Gastroesophageal sphincter (tissue), 3 donors: ENCODE data around the gene MAPK1IP1L.

Source experiments
- POLR2A ChIP-seq, 2 donors: fragments of 450-650 bp; IDR thresholded peaks; one replicate each; pipeline ENCODE4 v1.6.1; 2017; ENCODE audit warnings: antibody characterized with exemption in 2 of 2, mild to moderate bottlenecking in 2 of 2, moderate library complexity in 1 of 2
- TF ChIP-seq, protein P1 (sequence below), 4 experiments: fragments of 200-600 bp in 2 of 4; fragments of 450-650 bp in 2 of 4; sonication (generic) in 1 of 4; IDR thresholded peaks; one replicate each; pipeline ENCODE4 v1.5.1; 2017 to 2019; ENCODE audit warnings: antibody characterized with exemption in 4 of 4, mild to moderate bottlenecking in 2 of 4, moderate library complexity in 2 of 4

DNA sequence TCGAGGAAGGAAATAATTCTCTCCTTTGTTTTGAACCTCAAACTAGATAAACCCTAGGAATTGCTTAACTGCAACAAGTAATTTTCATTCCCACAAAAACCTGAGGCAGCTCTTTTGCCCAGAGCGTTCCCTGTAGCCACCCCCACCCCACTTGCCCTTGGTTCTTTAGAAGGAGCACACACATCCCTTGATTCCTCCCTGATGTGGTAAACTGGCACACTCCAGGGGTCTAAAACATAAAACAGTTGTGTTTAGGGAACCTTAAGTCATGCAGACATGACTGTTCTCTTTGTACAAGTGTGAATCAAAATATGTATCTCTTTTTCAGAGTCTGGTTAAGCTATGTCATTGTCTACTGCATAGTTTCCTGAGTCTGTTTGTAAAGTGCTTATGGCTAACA, 14.0 kb downstream of the MAPK1IP1L start:
- TF ChIP-seq, protein P1, sequence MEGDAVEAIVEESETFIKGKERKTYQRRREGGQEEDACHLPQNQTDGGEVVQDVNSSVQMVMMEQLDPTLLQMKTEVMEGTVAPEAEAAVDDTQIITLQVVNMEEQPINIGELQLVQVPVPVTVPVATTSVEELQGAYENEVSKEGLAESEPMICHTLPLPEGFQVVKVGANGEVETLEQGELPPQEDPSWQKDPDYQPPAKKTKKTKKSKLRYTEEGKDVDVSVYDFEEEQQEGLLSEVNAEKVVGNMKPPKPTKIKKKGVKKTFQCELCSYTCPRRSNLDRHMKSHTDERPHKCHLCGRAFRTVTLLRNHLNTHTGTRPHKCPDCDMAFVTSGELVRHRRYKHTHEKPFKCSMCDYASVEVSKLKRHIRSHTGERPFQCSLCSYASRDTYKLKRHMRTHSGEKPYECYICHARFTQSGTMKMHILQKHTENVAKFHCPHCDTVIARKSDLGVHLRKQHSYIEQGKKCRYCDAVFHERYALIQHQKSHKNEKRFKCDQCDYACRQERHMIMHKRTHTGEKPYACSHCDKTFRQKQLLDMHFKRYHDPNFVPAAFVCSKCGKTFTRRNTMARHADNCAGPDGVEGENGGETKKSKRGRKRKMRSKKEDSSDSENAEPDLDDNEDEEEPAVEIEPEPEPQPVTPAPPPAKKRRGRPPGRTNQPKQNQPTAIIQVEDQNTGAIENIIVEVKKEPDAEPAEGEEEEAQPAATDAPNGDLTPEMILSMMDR (IDR thresholded peaks at IDR 0.05) = no peak
- TF ChIP-seq POLR2A (IDR thresholded peaks at IDR 0.05) = no peak
